Cardiac fibroblast (primary cell): ENCODE data around the gene RNH1.
A peak's percentile ranks its signal among the peaks of the same experiment; 100 is the strongest.
"Not testable (repeated sequence)": the region's sequence is repeated elsewhere in the genome, so short reads cannot be mapped to it uniquely, and the experiment has no call there.

Source experiments
- DNase-seq, 2 donors: peaks; one replicate each; pipeline versions ENCODE4 v3.0.0 to v3.0.0-alpha.2; 2010; ENCODE audit warnings: low read depth in 2 of 2
- H3K4me3 ChIP-seq, 2 donors: replicated peaks in 1 of 2; 1 replicate in 1 of 2; 2 replicates in 1 of 2; pipeline ENCODE4 v1.5.1; 2011; ENCODE audit warnings: low read depth in 2 of 2, low read length in 2 of 2, mild to moderate bottlenecking in 2 of 2, moderate library complexity in 1 of 2
- CTCF ChIP-seq: IDR thresholded peaks from one replicate; pipeline ENCODE4 v1.5.1; 2011; ENCODE audit warnings: low read depth, mild to moderate bottlenecking, low read length, inconsistent platforms

RNH1 gene

DNA sequence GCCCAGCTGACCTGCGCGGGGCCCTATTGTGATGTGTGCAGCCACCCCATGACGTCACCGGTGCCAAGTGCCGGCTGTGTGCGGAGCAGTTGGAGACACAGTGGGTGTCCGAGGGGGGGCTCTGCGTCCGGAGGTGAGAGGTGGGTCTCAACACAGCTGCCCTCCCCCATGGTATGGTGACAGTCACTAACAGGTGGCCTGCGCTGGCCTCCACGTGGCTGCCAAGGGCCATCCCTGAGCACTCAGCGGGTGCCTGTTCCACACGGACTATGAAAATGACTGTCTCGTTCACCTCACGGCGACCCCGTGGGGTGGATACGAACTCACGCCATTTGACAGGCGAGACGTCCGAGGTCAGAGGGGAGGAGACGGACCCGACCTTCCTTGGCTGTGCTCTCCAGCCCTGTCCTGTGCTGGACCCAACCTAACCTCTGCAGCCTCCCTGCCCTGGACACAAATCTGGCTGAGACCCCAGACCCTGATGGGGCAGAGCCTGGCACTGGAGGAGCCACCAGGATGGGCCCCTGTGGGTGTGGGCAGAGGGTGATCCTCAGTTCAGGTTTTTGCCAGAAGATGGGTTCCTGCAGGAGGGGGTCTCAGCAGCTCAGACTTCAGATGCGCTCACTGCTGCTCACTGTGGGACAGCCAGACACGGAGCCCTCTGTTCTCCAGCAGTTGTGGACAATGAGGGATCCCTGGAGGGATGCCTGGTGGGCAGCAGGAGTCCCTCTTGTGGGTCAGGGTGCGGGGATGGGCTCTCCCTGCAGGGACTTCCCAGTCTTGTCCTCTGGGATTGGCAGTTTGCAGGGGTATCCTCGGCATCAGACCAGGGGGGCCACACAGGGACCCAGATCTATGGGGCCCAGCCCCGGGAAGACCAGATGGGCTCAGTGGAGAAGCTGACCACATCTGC lies 22.0 kb upstream of the RNH1 start:
- no peak for DNase-seq
- H3K4me3 ChIP-seq: no peak overlapping the region
- no peak for TF ChIP-seq CTCF

- no peak for TF ChIP-seq CTCF
- DNase-seq: no peak
- no peak overlapping the region for H3K4me3 ChIP-seq
Measured at GRCh38 chr11:528166-528814, 21.2 kb upstream of the RNH1 start.

DNA sequence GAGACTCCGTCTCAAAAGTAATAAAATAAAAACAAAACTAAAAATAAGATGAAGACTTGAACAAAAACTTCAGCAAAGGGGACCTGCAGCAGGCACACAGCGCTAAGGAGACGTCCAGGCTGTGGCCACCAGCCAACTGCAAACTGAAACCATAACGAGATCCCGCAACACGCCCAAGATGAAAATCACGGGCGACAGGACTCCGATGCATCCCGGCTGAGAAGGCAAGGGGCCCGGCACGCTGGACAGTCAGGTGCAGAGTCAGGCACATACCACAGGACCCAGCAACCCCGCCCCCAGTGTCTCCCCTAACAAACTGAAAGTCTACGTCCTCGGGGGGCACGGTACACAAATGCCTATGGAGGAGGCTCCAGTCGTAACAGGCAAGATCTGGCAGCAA lies 19.1 kb upstream of the RNH1 start:
- H3K4me3 ChIP-seq: no peak overlapping the region
- no peak for TF ChIP-seq CTCF
- DNase-seq: no peak

DNA sequence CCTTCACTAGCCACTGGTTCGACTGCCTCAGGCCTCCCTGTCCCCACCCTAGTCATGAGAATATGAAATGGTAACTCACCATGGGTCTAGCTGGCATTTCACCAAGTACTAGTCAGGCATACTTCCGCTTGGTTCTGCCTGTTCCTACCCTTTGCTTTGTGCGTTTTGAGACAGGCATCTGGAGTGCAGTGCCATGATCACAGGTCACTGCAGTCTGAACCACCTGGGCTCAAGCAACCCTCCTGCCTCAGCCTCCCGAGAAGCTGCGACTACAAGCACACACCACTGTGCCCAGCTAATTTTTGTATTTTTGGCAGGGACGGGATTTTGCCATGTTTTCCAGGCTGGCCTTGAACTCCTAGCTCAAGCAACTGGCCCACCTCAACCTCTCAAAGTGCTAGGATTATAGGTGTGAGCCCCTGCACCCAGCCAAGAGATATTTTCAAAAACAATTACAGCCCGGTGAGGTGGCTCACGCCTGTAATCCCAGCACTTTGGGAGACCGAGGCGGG lies 14.2 kb upstream of the RNH1 start:
- TF ChIP-seq CTCF: no peak
- DNase-seq: peak in 1 of 2 donors; percentile 16
- H3K4me3 ChIP-seq: no peak overlapping the region

DNA sequence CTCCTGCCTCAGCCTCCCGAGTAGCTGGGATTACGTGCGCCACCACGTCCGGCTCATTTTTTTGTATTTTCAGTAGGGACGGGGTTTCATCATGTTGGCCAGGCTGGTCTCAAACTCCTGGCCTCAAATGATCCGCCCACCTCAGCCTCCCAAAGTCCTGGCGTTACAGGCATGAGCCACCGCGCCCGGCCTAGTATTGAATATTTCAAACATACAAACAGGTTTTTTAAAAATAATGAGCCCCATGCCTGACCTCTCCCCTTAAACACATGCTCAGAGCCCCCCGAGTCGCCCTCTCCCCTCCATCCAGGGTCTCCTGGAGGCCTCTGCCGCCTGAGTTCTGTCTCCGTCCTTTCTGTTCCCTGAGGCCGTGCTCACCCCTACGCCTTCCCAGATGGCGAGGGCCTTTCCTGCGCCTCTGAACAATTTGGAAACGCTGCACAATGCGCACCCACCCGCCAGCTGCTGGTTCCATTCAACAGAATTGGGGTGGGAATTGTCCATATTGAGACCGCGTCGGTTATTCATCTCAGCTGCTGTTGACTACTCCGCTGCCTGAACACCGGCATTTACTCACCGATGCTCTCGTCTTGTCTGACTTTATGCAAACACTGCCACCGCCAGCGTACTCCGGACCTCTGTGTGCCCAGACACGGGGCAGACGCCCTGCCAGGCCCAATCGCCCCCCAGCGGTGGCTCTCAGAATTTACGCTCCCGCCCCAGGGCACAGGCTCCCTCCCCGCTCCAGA lies 13.6 kb upstream of the RNH1 start:
- no peak overlapping the region for H3K4me3 ChIP-seq
- DNase-seq: no peak
- TF ChIP-seq CTCF: peak; percentile 5

GRCh38 chr11:518463-519202 lies 11.6 kb upstream of the RNH1 start:
- H3K4me3 ChIP-seq: peak overlapping the region; percentile 17 to 28
- DNase-seq: peak; percentile 95 to 97
- peak; percentile 35 for TF ChIP-seq CTCF

DNA sequence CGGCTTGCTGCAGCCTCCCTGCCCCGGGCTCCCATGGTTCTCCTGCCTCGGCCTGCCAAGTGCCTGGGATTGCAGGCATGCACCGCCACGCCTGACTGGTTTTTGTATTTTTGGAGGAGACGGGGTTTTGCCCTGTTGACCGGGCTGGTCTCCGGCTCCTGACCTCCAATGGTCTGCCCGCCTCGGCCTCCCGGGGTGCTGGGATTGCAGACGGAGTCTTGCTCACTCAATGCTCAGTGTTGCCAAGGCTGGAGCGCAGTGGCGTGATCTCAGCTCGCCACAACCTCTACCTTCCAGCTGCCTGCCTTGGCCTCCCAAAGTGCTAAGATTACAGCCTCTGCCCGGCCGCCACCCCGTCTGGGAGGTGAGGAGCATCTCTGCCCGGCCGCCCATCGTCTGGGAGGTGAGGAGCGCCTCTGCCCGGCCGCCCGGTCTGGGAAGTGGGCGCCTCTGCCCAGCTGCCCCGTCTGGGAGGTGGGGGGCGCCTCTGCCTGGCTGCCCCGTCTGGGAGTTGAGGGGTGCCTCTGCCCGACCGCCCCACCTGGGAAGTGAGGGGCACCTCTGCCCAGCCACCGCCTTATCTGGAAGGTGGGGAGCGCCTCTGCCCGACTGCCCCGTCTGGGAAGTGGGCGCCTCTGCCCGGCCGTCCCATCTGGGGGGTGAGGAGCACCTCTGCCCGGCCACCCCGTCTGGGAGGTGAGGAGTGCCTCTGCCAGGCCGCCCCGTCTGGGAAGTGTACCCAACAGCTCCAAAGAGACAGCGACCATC lies 10.1 kb upstream of the RNH1 start:
- DNase-seq, H3K4me3 ChIP-seq: not testable (repeated sequence)
